ENCODE results near the gene HAL. TPM values are rescaled to one million over a fixed set of nuclear protein-coding genes. Genes with fewer than 3 reads are reported as not detected.

HAL gene
- total RNA-seq, 1 experiment from 2014 or later, result 0.82 TPM

DNA sequence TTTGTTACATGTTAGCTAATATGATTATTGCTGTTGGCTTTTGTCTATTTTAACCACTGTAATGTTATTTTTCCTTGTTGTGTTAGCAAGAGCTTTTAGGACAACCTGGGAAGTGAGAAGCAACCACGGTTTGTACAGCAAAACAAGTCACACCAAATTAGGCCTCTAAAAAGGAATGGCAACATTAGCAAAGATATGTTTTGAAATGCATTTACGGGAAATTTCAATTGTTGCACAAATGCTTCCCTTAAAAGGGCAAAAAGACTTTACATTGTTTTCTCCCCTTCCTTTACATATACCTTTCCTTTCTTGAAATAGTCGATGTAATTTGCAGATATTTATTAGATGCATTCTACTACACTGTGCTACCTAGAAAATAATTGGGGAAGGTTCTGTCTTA, 43.4 kb upstream of the HAL start:
- no TSS peak for BruUV-seq (replicated peaks)
- no peak for TF ChIP-seq CTCF (IDR thresholded peaks at IDR 0.05; ENCODE audit: insufficient read depth in 1 of 2, low read depth in 1 of 2, low read length in 1 of 2, severe bottlenecking in 1 of 2, unreplicated experiment in 1 of 2)
- DNase-seq, result no peak
- Mint-ChIP-seq H3K4me3 (ENCODE audit: unreplicated experiment) (no peak overlapping the region), H3K27ac (ENCODE audit: unreplicated experiment) (no peak overlapping the region), H3K36me3 (ENCODE audit: insufficient read depth, unreplicated experiment) (no peaks in the 10 kb centered on the region), H3K27me3 (ENCODE audit: insufficient read depth, unreplicated experiment) (no peaks in the 10 kb centered on the region), H3K4me1 (ENCODE audit: low read depth, unreplicated experiment) (no peaks in the 10 kb centered on the region), H3K9me3 (ENCODE audit: unreplicated experiment) (no peaks in the 10 kb centered on the region)
- Histone ChIP-seq H3K9me3 (no peaks in the 10 kb centered on the region), H3K4me3 (ENCODE audit: low read depth, low read length) (no peak overlapping the region), H3K4me1 (peaks cover 17% of the 10 kb centered on the region), H3K36me3 (ENCODE audit: control insufficient read depth, insufficient read depth, low read length) (no peaks in the 10 kb centered on the region), H3K27me3 (replicated peaks; ENCODE audit: control insufficient read depth, insufficient read depth, low read length) (no peaks in the 10 kb centered on the region)
- intact Hi-C loops (cut with micrococcal nuclease; ENCODE audit: unreplicated experiment), result no loop called here
- CTCF ChIA-PET, result no interaction called here
- POLR2A ChIA-PET, result no interaction called here

GRCh38 chr12:96036765-96037455, 40.8 kb upstream of the HAL start:
- no peaks in the 10 kb centered on the region for H3K9me3 ChIP-seq
- ChIA-PET POLR2A (no interaction called here), CTCF (no interaction called here)
- no peaks in the 10 kb centered on the region for H3K27me3 ChIP-seq (replicated peaks; ENCODE audit: control insufficient read depth, insufficient read depth, low read length)
- H3K36me3 ChIP-seq (ENCODE audit: control insufficient read depth, insufficient read depth, low read length), result no peaks in the 10 kb centered on the region
- H3K4me1 Mint-ChIP-seq (ENCODE audit: low read depth, unreplicated experiment), result no peaks in the 10 kb centered on the region
- intact Hi-C loops (cut with micrococcal nuclease; ENCODE audit: unreplicated experiment), result no loop called here
- no peaks in the 10 kb centered on the region for H3K36me3 Mint-ChIP-seq (ENCODE audit: insufficient read depth, unreplicated experiment)
- TF ChIP-seq CTCF (IDR thresholded peaks at IDR 0.05; ENCODE audit: insufficient read depth in 1 of 2, low read depth in 1 of 2, low read length in 1 of 2, severe bottlenecking in 1 of 2, unreplicated experiment in 1 of 2), result no peak
- H3K9me3 Mint-ChIP-seq (ENCODE audit: unreplicated experiment), result no peaks in the 10 kb centered on the region
- no peak overlapping the region for H3K27ac Mint-ChIP-seq (ENCODE audit: unreplicated experiment)
- DNase-seq, result no peak
- no peak overlapping the region for H3K4me3 Mint-ChIP-seq (ENCODE audit: unreplicated experiment)
- H3K4me1 ChIP-seq, result peaks cover 17% of the 10 kb centered on the region
- no TSS peak for BruUV-seq (replicated peaks)
- no peak overlapping the region for H3K4me3 ChIP-seq (ENCODE audit: low read depth, low read length)
- H3K27me3 Mint-ChIP-seq (ENCODE audit: insufficient read depth, unreplicated experiment), result no peaks in the 10 kb centered on the region

DNA sequence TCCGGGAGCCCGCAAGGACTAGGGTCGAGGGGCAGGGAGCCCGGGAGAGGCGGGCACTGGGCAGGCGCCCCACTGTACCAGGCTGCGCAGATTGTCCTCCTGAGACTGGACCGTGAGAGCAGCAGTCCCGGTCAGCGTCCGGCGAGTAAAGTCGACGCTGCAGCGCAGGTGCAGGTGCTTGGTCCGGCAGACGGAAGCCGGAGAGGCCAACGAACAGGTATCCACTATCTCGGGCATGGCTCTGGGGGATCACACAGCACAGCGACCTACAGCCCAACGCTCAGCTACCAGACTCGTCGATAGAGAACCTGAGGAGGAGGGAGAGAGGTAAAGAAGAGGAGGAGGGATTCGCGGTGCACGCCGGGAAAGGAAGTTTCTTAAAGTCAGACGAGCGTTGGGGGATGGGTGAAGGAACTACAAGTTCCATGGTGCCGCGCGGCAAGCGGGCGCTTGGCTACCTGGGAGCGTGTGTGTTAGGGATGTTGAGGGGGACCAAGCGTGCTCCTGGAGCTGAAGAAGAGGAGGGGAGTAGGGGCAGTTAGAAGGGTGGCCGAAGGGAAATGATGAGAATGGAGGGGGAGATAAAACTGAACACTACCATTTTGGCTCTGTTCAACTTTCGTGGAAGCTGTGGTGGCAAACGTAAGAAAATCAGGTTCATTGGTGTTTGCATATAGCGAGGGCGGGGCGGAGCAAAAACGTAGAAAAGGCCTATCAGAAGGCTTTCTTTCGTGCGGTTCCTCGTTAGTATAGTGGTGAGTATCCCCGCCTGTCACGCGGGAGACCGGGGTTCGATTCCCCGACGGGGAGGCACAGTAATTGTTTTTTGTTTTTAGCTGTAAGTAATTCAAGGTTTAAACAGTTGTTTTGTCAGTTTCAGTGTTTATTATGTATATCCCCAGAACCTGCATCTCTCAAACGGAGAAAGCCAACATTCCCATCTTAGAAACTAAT, 39.4 kb upstream of the HAL start, which contains the start of gene LTA4H:
TSS of gene LTA4H (minus strand) at position 305 of the 954 bp plus-strand sequence. CDS start at position 237, 68 bp downstream.
- CTCF ChIA-PET, result interaction anchor here (0.5 to 0.9 kb wide), 2 partner anchors 179 to 180 kb away, joined by 3 to 4 read pairs; no protein-coding TSS in a partner anchor

More for the DNA sequence above, 39.4 kb upstream of the HAL start, which contains the start of gene LTA4H:
- Mint-ChIP-seq H3K27me3 (ENCODE audit: insufficient read depth, unreplicated experiment) (no peaks in the 10 kb centered on the region), H3K27ac (ENCODE audit: unreplicated experiment) (no peak within 1 kb of the TSS), H3K9me3 (ENCODE audit: unreplicated experiment) (no peaks in the 10 kb centered on the region), H3K4me1 (ENCODE audit: low read depth, unreplicated experiment) (no peaks in the 10 kb centered on the region), H3K4me3 (ENCODE audit: unreplicated experiment) (no peak within 1 kb of the TSS), H3K36me3 (ENCODE audit: insufficient read depth, unreplicated experiment) (no peaks in the 10 kb centered on the region)
- H3K4me3 ChIP-seq (ENCODE audit: low read depth, low read length), result peak within 1 kb of the TSS; percentile 62
- no peak for TF ChIP-seq CTCF (IDR thresholded peaks at IDR 0.05; ENCODE audit: insufficient read depth in 1 of 2, low read depth in 1 of 2, low read length in 1 of 2, severe bottlenecking in 1 of 2, unreplicated experiment in 1 of 2)
- H3K9me3 ChIP-seq, result no peaks in the 10 kb centered on the region
- intact Hi-C loops (cut with micrococcal nuclease; ENCODE audit: unreplicated experiment), result loop anchor here (1.0 kb wide), 1 partner anchor 180 kb away; no protein-coding TSS in a partner anchor
- no peaks in the 10 kb centered on the region for H3K27me3 ChIP-seq (replicated peaks; ENCODE audit: control insufficient read depth, insufficient read depth, low read length)
- no peaks in the 10 kb centered on the region for H3K36me3 ChIP-seq (ENCODE audit: control insufficient read depth, insufficient read depth, low read length)
- POLR2A ChIA-PET, result no interaction called here
- peaks cover 10% of the 10 kb centered on the region for H3K4me1 ChIP-seq
- DNase-seq, result peak; percentile 95 to 98
- no TSS peak for BruUV-seq (replicated peaks)

All from Caco-2 (cell line).